Measurements from ENCODE around the gene CAB39. TPM values are rescaled to one million over a fixed set of nuclear protein-coding genes. Genes with fewer than 3 reads are reported as not detected.

The CAB39 gene
- total and polyA plus RNA-seq, 10 donors = 24.4 to 120 (median 80.2) TPM

DNA sequence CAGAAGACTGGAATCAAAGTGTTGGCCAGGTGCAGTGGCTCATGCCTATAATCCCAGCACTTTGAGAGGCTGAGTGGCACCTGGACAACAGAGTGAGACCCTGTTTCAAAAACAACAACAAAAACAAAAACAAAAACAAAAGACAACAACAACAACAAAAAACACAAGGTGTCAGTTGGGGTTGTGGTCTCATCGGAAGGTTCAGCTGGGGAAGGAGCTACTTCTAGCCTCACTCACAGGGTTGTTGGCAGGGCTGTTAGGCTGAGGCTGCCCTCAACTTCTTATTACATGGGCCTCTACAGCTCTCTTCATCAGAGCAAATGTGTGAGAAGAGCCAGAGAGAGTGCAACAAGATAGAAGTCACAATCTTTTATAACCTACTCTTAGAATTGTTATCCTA, 34.6 kb upstream of the CAB39 start:
- peaks cover 0 to 12% (median 0%) of the 10 kb centered on the region in 6 donors for H3K4me1 ChIP-seq
- TF ChIP-seq POLR2AphosphoS5 (IDR thresholded peaks at IDR 0.05) (no peak), POLR2A (IDR thresholded peaks at IDR 0.05) (no peak)
- TF ChIP-seq, protein P1, sequence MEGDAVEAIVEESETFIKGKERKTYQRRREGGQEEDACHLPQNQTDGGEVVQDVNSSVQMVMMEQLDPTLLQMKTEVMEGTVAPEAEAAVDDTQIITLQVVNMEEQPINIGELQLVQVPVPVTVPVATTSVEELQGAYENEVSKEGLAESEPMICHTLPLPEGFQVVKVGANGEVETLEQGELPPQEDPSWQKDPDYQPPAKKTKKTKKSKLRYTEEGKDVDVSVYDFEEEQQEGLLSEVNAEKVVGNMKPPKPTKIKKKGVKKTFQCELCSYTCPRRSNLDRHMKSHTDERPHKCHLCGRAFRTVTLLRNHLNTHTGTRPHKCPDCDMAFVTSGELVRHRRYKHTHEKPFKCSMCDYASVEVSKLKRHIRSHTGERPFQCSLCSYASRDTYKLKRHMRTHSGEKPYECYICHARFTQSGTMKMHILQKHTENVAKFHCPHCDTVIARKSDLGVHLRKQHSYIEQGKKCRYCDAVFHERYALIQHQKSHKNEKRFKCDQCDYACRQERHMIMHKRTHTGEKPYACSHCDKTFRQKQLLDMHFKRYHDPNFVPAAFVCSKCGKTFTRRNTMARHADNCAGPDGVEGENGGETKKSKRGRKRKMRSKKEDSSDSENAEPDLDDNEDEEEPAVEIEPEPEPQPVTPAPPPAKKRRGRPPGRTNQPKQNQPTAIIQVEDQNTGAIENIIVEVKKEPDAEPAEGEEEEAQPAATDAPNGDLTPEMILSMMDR (IDR thresholded peaks at IDR 0.05 in 8 of 11, conservative IDR thresholded peaks at IDR 0.05 in 3 of 11) = no peak
- H3K36me3 ChIP-seq = no peaks in the 10 kb centered on the region
- WGBS, 5 donors = 90 to 100% (median 96%) methylated on average over 1 of the region's 1 CpG
- no peak for DNase-seq
- H3K27ac ChIP-seq = peak overlapping the region in 3 of 8 donors; percentile 10 to 50 (median 49)
- peaks cover 0 to 3% (median 0%) of the 10 kb centered on the region in 7 donors for H3K27me3 ChIP-seq (replicated peaks in 1 of 7)
- H3K4me3 ChIP-seq = no peak overlapping the region
- peaks cover 0 to 18% (median 9%) of the 10 kb centered on the region in 8 donors for H3K9me3 ChIP-seq
- intact Hi-C loops (cut with DNase I; ENCODE audit: low total_unique reads) = no loop called here

DNA sequence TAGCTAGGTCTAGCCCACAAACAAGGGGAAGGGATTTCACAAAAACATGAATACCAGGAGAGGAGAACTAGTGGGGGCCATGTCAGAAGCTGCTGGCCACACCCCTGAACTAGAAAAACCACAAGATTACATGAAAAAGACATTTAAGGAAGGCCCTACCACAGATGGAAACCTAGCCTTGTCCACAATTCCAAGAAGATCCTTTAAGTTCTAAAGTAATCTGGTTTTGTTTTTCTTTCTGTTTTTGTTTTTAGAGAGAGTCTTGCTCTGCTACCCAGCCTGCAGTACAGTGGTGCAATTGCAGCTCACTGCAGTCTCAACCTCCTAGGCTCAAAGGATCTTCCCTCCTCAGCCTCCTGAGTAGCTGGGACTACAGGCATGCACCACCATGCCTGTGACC, 34.2 kb upstream of the CAB39 start:
- Histone ChIP-seq H3K9me3 (peaks cover 0 to 18% (median 9%) of the 10 kb centered on the region in 8 donors), H3K4me3 (no peak overlapping the region), H3K27me3 (replicated peaks in 1 of 7) (peaks cover 0 to 3% (median 0%) of the 10 kb centered on the region in 7 donors), H3K36me3 (no peaks in the 10 kb centered on the region), H3K4me1 (peaks cover 0 to 12% (median 0%) of the 10 kb centered on the region in 6 donors), H3K27ac (peak overlapping the region in 3 of 8 donors; percentile 10 to 50 (median 49))
- intact Hi-C loops (cut with DNase I; ENCODE audit: low total_unique reads) = no loop called here
- no peak for DNase-seq
- TF ChIP-seq, protein P1 (IDR thresholded peaks at IDR 0.05 in 8 of 11, conservative IDR thresholded peaks at IDR 0.05 in 3 of 11) = no peak
- TF ChIP-seq POLR2A (IDR thresholded peaks at IDR 0.05) (no peak), POLR2AphosphoS5 (IDR thresholded peaks at IDR 0.05) (no peak)

DNA sequence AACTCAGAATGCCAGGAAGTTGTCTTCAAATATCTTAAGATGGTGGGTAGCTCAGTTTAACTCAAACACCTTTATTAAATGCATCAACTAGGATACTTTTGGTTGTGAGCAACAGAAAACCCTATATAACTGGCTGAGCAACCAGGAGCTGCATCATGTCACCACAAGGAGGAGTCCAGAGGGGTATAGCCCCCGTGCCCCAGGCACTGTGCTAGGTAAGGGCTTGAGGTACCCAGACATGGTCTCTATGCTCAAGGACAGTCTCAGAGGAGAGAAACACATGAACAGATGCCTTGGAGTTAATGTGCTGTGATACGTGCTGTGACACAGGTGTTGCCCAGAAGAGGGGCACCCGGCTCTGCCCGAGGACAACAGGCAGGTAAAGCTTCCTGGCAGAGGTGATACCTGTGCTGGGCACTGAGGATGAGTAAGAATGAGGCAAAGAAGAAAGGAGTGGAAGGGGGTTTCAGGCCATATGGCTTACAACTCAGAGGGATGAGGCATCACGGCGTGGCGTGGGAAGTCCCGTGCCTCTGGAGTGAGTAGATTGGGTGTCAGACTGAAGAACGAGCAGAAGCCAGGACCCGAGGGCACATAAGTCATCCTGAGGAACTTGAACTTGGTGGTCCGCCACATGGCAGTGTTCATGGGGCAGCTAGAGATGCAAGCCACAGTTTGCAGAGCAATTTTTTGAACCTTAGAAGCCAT, 32.0 kb upstream of the CAB39 start:
- TF ChIP-seq POLR2AphosphoS5 (IDR thresholded peaks at IDR 0.05) = no peak
- Histone ChIP-seq H3K9me3 (peaks cover 0 to 18% (median 9%) of the 10 kb centered on the region in 8 donors), H3K27me3 (replicated peaks in 1 of 7) (no peaks in the 10 kb centered on the region), H3K4me1 (peaks cover 0 to 12% (median 0%) of the 10 kb centered on the region in 6 donors), H3K27ac (no peak overlapping the region), H3K4me3 (no peak overlapping the region), H3K36me3 (no peaks in the 10 kb centered on the region)
- no peak for DNase-seq
- WGBS, 5 donors = 71 to 91% (median 85%) methylated on average over 11 of the region's 11 CpGs
- intact Hi-C loops (cut with DNase I; ENCODE audit: low total_unique reads) = no loop called here

DNA sequence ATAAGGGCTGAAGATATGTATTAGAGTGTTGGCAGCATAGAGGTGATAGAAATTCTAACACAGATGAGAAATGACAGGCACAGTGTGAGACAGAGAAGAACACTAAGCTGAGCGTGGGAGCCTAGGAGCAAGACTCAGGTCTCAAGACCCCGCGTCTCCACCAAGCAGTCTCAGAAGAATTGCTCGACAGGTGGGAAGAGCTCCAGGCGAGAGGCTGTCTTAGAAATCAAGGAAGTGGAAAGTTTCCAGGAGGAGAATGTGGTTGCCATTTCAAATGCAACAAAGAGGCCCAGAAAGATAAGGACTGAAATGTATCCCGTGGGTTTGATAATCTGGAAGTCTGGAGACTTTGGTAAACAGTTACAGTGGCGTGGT, 31.5 kb upstream of the CAB39 start:
- Histone ChIP-seq H3K27me3 (replicated peaks in 1 of 7) (no peaks in the 10 kb centered on the region), H3K27ac (no peak overlapping the region), H3K36me3 (no peaks in the 10 kb centered on the region), H3K4me3 (no peak overlapping the region), H3K9me3 (peaks cover 0 to 18% (median 9%) of the 10 kb centered on the region in 8 donors), H3K4me1 (peaks cover 0 to 12% (median 0%) of the 10 kb centered on the region in 6 donors)
- no peak for DNase-seq
- intact Hi-C loops (cut with DNase I; ENCODE audit: low total_unique reads) = no loop called here
- 79 to 89% (median 80%) methylated on average over 7 of the region's 7 CpGs for WGBS, 5 donors
- TF ChIP-seq, protein P1 (IDR thresholded peaks at IDR 0.05 in 8 of 11, conservative IDR thresholded peaks at IDR 0.05 in 3 of 11) = no peak
- TF ChIP-seq POLR2AphosphoS5 (IDR thresholded peaks at IDR 0.05) = no peak
- no peak for TF ChIP-seq POLR2A (IDR thresholded peaks at IDR 0.05)

Data from spleen (tissue), 11 donors.